ENCODE data around the gene KHDRBS1. TPM values are rescaled to one million over a fixed set of nuclear protein-coding genes. Genes with fewer than 3 reads are reported as not detected.
A peak's percentile ranks its signal among the peaks of the same experiment; 100 is the strongest.

Gene KHDRBS1
- total and polyA plus RNA-seq, 9 of the 15 experiments (the other 6 are each of a cell fraction or from before 2014, with no cell fraction given), result 48.4 to 257 (median 114) TPM

DNA sequence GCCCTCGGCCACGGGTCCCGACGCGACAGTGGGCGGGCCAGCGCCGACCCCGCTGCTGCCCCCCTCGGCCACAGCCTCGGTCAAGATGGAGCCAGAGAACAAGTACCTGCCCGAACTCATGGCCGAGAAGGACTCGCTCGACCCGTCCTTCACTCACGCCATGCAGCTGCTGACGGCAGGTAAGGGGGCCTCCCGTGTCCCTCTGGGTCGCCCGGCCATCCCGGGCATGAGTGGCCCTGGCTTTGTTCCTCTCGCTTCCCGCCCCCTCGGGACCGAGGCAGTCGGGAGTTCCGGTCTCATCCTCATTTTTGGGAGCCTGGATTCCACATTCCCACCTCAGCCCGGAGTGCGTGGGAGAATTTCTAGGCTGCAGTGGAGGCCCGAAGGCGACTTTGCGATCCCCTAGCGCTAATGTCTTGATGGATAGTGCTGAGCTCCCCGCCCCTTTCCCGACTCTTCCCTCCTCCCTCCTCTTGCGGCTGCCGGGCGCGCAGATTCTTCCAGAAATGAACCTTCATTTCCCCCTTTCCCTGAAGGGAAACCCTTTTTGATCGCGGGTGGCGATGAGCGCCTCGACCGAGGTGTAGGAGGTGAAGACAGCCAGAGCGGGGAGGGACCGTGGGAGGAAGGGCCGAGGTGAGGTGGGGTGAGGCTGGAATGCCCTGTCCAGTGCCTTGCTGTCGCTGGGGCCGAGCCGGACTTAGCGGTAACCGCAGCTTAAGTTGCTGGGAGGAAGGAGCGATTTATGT lies 705 bp downstream of the KHDRBS1 start (continued):
- TF ChIP-seq, protein P1, sequence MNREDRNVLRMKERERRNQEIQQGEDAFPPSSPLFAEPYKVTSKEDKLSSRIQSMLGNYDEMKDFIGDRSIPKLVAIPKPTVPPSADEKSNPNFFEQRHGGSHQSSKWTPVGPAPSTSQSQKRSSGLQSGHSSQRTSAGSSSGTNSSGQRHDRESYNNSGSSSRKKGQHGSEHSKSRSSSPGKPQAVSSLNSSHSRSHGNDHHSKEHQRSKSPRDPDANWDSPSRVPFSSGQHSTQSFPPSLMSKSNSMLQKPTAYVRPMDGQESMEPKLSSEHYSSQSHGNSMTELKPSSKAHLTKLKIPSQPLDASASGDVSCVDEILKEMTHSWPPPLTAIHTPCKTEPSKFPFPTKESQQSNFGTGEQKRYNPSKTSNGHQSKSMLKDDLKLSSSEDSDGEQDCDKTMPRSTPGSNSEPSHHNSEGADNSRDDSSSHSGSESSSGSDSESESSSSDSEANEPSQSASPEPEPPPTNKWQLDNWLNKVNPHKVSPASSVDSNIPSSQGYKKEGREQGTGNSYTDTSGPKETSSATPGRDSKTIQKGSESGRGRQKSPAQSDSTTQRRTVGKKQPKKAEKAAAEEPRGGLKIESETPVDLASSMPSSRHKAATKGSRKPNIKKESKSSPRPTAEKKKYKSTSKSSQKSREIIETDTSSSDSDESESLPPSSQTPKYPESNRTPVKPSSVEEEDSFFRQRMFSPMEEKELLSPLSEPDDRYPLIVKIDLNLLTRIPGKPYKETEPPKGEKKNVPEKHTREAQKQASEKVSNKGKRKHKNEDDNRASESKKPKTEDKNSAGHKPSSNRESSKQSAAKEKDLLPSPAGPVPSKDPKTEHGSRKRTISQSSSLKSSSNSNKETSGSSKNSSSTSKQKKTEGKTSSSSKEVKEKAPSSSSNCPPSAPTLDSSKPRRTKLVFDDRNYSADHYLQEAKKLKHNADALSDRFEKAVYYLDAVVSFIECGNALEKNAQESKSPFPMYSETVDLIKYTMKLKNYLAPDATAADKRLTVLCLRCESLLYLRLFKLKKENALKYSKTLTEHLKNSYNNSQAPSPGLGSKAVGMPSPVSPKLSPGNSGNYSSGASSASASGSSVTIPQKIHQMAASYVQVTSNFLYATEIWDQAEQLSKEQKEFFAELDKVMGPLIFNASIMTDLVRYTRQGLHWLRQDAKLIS (CRISPR knock-in tag; IDR thresholded peaks at IDR 0.05), result peak; percentile 13; the same call in 1 of the 2 replicates
- TF ChIP-seq HNRNPK (IDR thresholded peaks at IDR 0.05; ENCODE audit: low read depth, low read length, poor library complexity, severe bottlenecking), result no peak
- TF ChIP-seq, protein P2, sequence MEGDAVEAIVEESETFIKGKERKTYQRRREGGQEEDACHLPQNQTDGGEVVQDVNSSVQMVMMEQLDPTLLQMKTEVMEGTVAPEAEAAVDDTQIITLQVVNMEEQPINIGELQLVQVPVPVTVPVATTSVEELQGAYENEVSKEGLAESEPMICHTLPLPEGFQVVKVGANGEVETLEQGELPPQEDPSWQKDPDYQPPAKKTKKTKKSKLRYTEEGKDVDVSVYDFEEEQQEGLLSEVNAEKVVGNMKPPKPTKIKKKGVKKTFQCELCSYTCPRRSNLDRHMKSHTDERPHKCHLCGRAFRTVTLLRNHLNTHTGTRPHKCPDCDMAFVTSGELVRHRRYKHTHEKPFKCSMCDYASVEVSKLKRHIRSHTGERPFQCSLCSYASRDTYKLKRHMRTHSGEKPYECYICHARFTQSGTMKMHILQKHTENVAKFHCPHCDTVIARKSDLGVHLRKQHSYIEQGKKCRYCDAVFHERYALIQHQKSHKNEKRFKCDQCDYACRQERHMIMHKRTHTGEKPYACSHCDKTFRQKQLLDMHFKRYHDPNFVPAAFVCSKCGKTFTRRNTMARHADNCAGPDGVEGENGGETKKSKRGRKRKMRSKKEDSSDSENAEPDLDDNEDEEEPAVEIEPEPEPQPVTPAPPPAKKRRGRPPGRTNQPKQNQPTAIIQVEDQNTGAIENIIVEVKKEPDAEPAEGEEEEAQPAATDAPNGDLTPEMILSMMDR (IDR thresholded peaks at IDR 0.05 in 2 of 3, conservative IDR thresholded peaks at IDR 0.05 in 1 of 3; ENCODE audit: insufficient read depth in 2 of 3, low read depth in 1 of 3, low read length in 3 of 3), result 0 out of 6 replicates have a peak, but pooled peaks of 1 of the 3 experiments have one; percentile 12
- TF ChIP-seq, protein P3, sequence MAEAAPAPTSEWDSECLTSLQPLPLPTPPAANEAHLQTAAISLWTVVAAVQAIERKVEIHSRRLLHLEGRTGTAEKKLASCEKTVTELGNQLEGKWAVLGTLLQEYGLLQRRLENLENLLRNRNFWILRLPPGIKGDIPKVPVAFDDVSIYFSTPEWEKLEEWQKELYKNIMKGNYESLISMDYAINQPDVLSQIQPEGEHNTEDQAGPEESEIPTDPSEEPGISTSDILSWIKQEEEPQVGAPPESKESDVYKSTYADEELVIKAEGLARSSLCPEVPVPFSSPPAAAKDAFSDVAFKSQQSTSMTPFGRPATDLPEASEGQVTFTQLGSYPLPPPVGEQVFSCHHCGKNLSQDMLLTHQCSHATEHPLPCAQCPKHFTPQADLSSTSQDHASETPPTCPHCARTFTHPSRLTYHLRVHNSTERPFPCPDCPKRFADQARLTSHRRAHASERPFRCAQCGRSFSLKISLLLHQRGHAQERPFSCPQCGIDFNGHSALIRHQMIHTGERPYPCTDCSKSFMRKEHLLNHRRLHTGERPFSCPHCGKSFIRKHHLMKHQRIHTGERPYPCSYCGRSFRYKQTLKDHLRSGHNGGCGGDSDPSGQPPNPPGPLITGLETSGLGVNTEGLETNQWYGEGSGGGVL (CRISPR knock-in tag; IDR thresholded peaks at IDR 0.05), result no peak
- peak; percentile 66; the same call in 1 of the 2 replicates for TF ChIP-seq KLF16 (IDR thresholded peaks at IDR 0.05)
- peak; percentile 58; the same call in 1 of the 2 replicates for TF ChIP-seq SMARCA4 (IDR thresholded peaks at IDR 0.05)
- peak; percentile 22; the same call in 1 of the 2 replicates for TF ChIP-seq GABPA (tag; conservative IDR thresholded peaks at IDR 0.05; ENCODE audit: low read depth)
- peak; percentile 96 for TF ChIP-seq CHD1 (IDR thresholded peaks at IDR 0.05; ENCODE audit: low read length)
- TF ChIP-seq, protein P4, sequence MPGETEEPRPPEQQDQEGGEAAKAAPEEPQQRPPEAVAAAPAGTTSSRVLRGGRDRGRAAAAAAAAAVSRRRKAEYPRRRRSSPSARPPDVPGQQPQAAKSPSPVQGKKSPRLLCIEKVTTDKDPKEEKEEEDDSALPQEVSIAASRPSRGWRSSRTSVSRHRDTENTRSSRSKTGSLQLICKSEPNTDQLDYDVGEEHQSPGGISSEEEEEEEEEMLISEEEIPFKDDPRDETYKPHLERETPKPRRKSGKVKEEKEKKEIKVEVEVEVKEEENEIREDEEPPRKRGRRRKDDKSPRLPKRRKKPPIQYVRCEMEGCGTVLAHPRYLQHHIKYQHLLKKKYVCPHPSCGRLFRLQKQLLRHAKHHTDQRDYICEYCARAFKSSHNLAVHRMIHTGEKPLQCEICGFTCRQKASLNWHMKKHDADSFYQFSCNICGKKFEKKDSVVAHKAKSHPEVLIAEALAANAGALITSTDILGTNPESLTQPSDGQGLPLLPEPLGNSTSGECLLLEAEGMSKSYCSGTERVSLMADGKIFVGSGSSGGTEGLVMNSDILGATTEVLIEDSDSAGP (CRISPR knock-in tag; IDR thresholded peaks at IDR 0.05), result peak; percentile 74; the same call in 1 of the 2 replicates
- TF ChIP-seq POLR2B (IDR thresholded peaks at IDR 0.05; ENCODE audit: low read depth, partially characterized antibody), result no peak
- TF ChIP-seq, protein P5, sequence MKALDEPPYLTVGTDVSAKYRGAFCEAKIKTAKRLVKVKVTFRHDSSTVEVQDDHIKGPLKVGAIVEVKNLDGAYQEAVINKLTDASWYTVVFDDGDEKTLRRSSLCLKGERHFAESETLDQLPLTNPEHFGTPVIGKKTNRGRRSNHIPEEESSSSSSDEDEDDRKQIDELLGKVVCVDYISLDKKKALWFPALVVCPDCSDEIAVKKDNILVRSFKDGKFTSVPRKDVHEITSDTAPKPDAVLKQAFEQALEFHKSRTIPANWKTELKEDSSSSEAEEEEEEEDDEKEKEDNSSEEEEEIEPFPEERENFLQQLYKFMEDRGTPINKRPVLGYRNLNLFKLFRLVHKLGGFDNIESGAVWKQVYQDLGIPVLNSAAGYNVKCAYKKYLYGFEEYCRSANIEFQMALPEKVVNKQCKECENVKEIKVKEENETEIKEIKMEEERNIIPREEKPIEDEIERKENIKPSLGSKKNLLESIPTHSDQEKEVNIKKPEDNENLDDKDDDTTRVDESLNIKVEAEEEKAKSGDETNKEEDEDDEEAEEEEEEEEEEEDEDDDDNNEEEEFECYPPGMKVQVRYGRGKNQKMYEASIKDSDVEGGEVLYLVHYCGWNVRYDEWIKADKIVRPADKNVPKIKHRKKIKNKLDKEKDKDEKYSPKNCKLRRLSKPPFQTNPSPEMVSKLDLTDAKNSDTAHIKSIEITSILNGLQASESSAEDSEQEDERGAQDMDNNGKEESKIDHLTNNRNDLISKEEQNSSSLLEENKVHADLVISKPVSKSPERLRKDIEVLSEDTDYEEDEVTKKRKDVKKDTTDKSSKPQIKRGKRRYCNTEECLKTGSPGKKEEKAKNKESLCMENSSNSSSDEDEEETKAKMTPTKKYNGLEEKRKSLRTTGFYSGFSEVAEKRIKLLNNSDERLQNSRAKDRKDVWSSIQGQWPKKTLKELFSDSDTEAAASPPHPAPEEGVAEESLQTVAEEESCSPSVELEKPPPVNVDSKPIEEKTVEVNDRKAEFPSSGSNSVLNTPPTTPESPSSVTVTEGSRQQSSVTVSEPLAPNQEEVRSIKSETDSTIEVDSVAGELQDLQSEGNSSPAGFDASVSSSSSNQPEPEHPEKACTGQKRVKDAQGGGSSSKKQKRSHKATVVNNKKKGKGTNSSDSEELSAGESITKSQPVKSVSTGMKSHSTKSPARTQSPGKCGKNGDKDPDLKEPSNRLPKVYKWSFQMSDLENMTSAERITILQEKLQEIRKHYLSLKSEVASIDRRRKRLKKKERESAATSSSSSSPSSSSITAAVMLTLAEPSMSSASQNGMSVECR (CRISPR knock-in tag; IDR thresholded peaks at IDR 0.05), result peak; percentile 75; the same call in 1 of the 2 replicates

Measured in K562 (cell line).